Right atrium auricular region (tissue), 2 donors: Measurements from ENCODE around the gene MYOM1. TPM values are rescaled to one million over a fixed set of nuclear protein-coding genes. Genes with fewer than 3 reads are reported as not detected.
A peak's percentile ranks its signal among the peaks of the same experiment; 100 is the strongest.

Experiments
- DNase-seq: peaks from one replicate; pipeline ENCODE4 v3.0.0-alpha.2; 2019; ENCODE audit warnings: low spot score
- H3K27ac ChIP-seq, 2 donors: fragments of 200-600 bp; sonication (generic); 1 replicate in 1 of 2; 2 replicates in 1 of 2; pipeline ENCODE4 v1.5.1; 2016 to 2019
- H3K27me3 ChIP-seq, 2 donors: fragments of 200-600 bp; sonication (generic); one replicate each; pipeline versions ENCODE4 v1.5.1 to v1.6.0; 2017 to 2019
- H3K36me3 ChIP-seq: fragments of 200-600 bp; sonication (generic); one replicate; pipeline ENCODE4 v1.5.1; 2016
- H3K4me1 ChIP-seq, 2 donors: fragments of 200-600 bp; sonication (generic); one replicate each; pipeline versions ENCODE4 v1.5.1 to v1.6.0; 2017 to 2019
- H3K4me3 ChIP-seq, 2 donors: fragments of 200-600 bp; sonication (generic); 1 replicate in 1 of 2; 2 replicates in 1 of 2; pipeline ENCODE4 v1.5.1; 2017 to 2019; ENCODE audit warnings: mild to moderate bottlenecking in 1 of 2, moderate library complexity in 1 of 2
- H3K9me3 ChIP-seq, 2 donors: fragments of 200-600 bp; sonication (generic); one replicate each; pipeline ENCODE4 v1.5.1; 2019
- CTCF ChIP-seq, 2 donors: fragments of 200-600 bp; sonication (generic); IDR thresholded peaks; one replicate each; pipeline ENCODE4 v1.5.1; 2019; ENCODE audit warnings: antibody characterized with exemption in 2 of 2
- total RNA-seq, 2 donors: library from RNA; depleted of rRNA; stranded (reverse); fragments of >200 nt; gene quantifications; one replicate each; pipeline ENCODE4 v1.1.0, GENCODE V29; 2016

MYOM1 gene
- total RNA-seq, 2 donors from 2014 or later: 357 to 410 TPM

GRCh38 chr18:3056311-3056710, 163.5 kb downstream of the MYOM1 start:
- Histone ChIP-seq H3K4me3 (no peak overlapping the region), H3K4me1 (peaks cover 0 to 16% of the 10 kb centered on the region in 2 donors), H3K27me3 (no peaks in the 10 kb centered on the region), H3K27ac (no peak overlapping the region), H3K9me3 (no peaks in the 10 kb centered on the region), H3K36me3 (no peaks in the 10 kb centered on the region)
- DNase-seq: peak; percentile 50
- no peak for TF ChIP-seq CTCF (IDR thresholded peaks at IDR 0.05)

- no peak for TF ChIP-seq CTCF (IDR thresholded peaks at IDR 0.05)
- Histone ChIP-seq H3K36me3 (no peaks in the 10 kb centered on the region), H3K4me1 (peaks cover 0 to 15% of the 10 kb centered on the region in 2 donors), H3K27me3 (no peaks in the 10 kb centered on the region), H3K4me3 (no peak overlapping the region), H3K9me3 (no peaks in the 10 kb centered on the region), H3K27ac (no peak overlapping the region)
- peak; percentile 13 for DNase-seq
Observed at GRCh38 chr18:3055816-3056215, 164.0 kb downstream of the MYOM1 start.

GRCh38 chr18:3055186-3055728, 164.5 kb downstream of the MYOM1 start:
- Histone ChIP-seq H3K36me3 (no peaks in the 10 kb centered on the region), H3K4me3 (no peak overlapping the region), H3K9me3 (no peaks in the 10 kb centered on the region), H3K4me1 (peaks cover 0 to 9% of the 10 kb centered on the region in 2 donors), H3K27me3 (no peaks in the 10 kb centered on the region), H3K27ac (no peak overlapping the region)
- no peak for DNase-seq
- no peak for TF ChIP-seq CTCF (IDR thresholded peaks at IDR 0.05)

GRCh38 chr18:3054780-3055179, 165.0 kb downstream of the MYOM1 start:
- Histone ChIP-seq H3K4me3 (no peak overlapping the region), H3K27ac (no peak overlapping the region), H3K36me3 (no peaks in the 10 kb centered on the region), H3K27me3 (no peaks in the 10 kb centered on the region), H3K4me1 (peaks cover 0 to 4% of the 10 kb centered on the region in 2 donors), H3K9me3 (no peaks in the 10 kb centered on the region)
- TF ChIP-seq CTCF (IDR thresholded peaks at IDR 0.05): no peak
- DNase-seq: no peak

- no peaks in the 10 kb centered on the region for H3K4me1 ChIP-seq
- no peaks in the 10 kb centered on the region for H3K36me3 ChIP-seq
- no peak overlapping the region for H3K27ac ChIP-seq
- H3K27me3 ChIP-seq: no peaks in the 10 kb centered on the region
- no peak for TF ChIP-seq CTCF (IDR thresholded peaks at IDR 0.05)
- no peak for DNase-seq
- no peak overlapping the region for H3K4me3 ChIP-seq
- H3K9me3 ChIP-seq: no peaks in the 10 kb centered on the region
Observed at GRCh38 chr18:3054214-3054613, 165.6 kb downstream of the MYOM1 start.

GRCh38 chr18:3053081-3053480, 166.7 kb downstream of the MYOM1 start:
- Histone ChIP-seq H3K27ac (no peak overlapping the region), H3K4me3 (no peak overlapping the region), H3K36me3 (no peaks in the 10 kb centered on the region), H3K4me1 (no peaks in the 10 kb centered on the region), H3K9me3 (no peaks in the 10 kb centered on the region), H3K27me3 (no peaks in the 10 kb centered on the region)
- TF ChIP-seq CTCF (IDR thresholded peaks at IDR 0.05): no peak
- DNase-seq: no peak
